Pancreas (tissue), 10 donors: ENCODE data around the gene GPR137. TPM values are rescaled to one million over a fixed set of nuclear protein-coding genes. Genes with fewer than 3 reads are reported as not detected.

Experiments
- ATAC-seq, 4 donors: fragments of 200-7000 bp; cut with Tn5 transposase; one replicate each; pipeline versions ENCODE4 v1.8.0 to v1.9.1; 2020; ENCODE audit warnings: mild to moderate bottlenecking in 4 of 4, moderate library complexity in 4 of 4
- DNase-seq, 6 donors: peaks; one replicate each; pipeline ENCODE4 v3.0.0-alpha.2; 2020
- FAIRE-seq: peaks from 2 replicates; lab custom pipeline; 2012; peaks lifted over from hg19 to GRCh38; lab: Jason Lieb, UNC
- H3K27ac ChIP-seq, 4 donors: fragments of 200-600 bp; sonication (generic); 1 replicate in 3 of 4; 2 replicates in 1 of 4; pipeline versions ENCODE4 v1.5.0 to v1.8.0; 2020
- H3K27me3 ChIP-seq, 4 donors: fragments of 200-600 bp; one replicate each; pipeline ENCODE4 v1.8.0; 2021
- H3K36me3 ChIP-seq, 3 donors: fragments of 200-600 bp; sonication (generic) in 1 of 3; one replicate each; pipeline versions ENCODE4 v1.5.0 to v1.8.0; 2020 to 2021
- H3K4me1 ChIP-seq, 3 donors: fragments of 200-600 bp; one replicate each; pipeline ENCODE4 v1.8.0; 2021
- H3K4me3 ChIP-seq, 4 donors: fragments of 200-600 bp; sonication (generic) in 2 of 4; one replicate each; pipeline versions ENCODE4 v1.5.0 to v1.8.0; 2020 to 2021
- H3K9me3 ChIP-seq, 4 donors: fragments of 200-600 bp; one replicate each; pipeline ENCODE4 v1.8.0; 2021
- WGBS, 2 donors: extraction: QIAGEN DNeasy Blood & Tissue Kit; methylation state at CpG; one replicate each; pipeline ENCODE4 v1.1.7; 2013; 5-methylcytosine and 5-hydroxymethylcytosine counted together
- intact Hi-C, 3 donors: fragments of 100-400 bp; cut with DNase I; formaldehyde crosslinking; loops; one replicate each; pipeline versions ENCODE4 v1.11.1 to v1.14.2; 2022
- polyA plus RNA-seq, 2 donors: library from polyadenylated mRNA; stranded (reverse); fragments of 200-250 nt; gene quantifications; one replicate each; pipeline ENCODE4 v1.2.3, GENCODE V29; 2013
- total RNA-seq, 6 donors: library from RNA; stranded (reverse); fragmentation: NEBNext Ultra II Directional in 4 of 6; extraction: Animal tissue kit (Norgen Biotek cat#: 25700) in 4 of 6; gene quantifications; one replicate each; pipeline versions ENCODE4 v1.2.1 to v1.2.4, GENCODE V29; 2021 to 2023
- TF ChIP-seq, protein P1 (sequence below), 4 donors: fragments of 200-600 bp; sonication (generic) in 3 of 4; IDR thresholded peaks; one replicate each; pipeline versions ENCODE4 v1.5.0 to v1.8.0; 2021; ENCODE audit warnings: antibody characterized with exemption in 4 of 4
- donor health status: healthy with polysubstance abuse.
- donor health status: DM: no; HTN: no; CAD: no; lungs with moderate emphysema.
- donor health status: DM: no; HTN: no; CAD: no.
- donor health status: control.
- donor health status: control.
- donor health status: Bipolar disorder and iron deficiency.
- donor health status: DM: yes; HTN: yes; CAD: no.
- donor health status: DM: no; HTN: no; CAD: no.
- donor health status: DM: no; HTN: no; CAD: no.
- donor health status: DM: yes; HTN: yes; CAD: no.

The GPR137 gene
- total and polyA plus RNA-seq, 8 donors, result 7.1 to 27.9 (median 14.0) TPM

DNA sequence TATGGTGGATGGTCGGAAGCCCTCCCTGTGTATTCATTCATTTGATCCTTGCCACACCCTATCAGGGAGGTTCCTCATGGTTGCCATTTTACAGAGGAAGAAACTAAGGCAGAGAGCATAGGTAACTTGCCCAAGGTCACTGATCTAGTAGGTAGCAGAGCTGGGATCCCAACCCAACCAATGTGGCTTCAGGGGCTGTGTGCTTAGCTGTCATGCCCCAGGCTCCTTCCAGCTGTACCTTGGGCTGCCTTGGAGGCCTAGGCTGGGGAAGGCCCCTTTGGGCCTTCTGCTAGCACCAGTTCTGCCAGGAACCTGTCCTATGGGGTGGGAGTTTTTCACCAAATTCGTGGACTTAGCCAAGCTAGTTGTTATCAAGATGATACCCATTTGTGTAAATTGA, 9.8 kb upstream of the GPR137 start:
- no peak overlapping the region for H3K27ac ChIP-seq
- no peak overlapping the region for H3K4me3 ChIP-seq
- peaks cover 0 to 5% (median 3%) of the 10 kb centered on the region in 3 donors for H3K4me1 ChIP-seq
- no peaks in the 10 kb centered on the region for H3K27me3 ChIP-seq
- no peaks in the 10 kb centered on the region for H3K36me3 ChIP-seq
- DNase-seq (no peak), FAIRE-seq (no peak), ATAC-seq (no peak)
- TF ChIP-seq, protein P1, sequence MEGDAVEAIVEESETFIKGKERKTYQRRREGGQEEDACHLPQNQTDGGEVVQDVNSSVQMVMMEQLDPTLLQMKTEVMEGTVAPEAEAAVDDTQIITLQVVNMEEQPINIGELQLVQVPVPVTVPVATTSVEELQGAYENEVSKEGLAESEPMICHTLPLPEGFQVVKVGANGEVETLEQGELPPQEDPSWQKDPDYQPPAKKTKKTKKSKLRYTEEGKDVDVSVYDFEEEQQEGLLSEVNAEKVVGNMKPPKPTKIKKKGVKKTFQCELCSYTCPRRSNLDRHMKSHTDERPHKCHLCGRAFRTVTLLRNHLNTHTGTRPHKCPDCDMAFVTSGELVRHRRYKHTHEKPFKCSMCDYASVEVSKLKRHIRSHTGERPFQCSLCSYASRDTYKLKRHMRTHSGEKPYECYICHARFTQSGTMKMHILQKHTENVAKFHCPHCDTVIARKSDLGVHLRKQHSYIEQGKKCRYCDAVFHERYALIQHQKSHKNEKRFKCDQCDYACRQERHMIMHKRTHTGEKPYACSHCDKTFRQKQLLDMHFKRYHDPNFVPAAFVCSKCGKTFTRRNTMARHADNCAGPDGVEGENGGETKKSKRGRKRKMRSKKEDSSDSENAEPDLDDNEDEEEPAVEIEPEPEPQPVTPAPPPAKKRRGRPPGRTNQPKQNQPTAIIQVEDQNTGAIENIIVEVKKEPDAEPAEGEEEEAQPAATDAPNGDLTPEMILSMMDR (IDR thresholded peaks at IDR 0.05), result no peak
- 73 to 83% methylated on average over 2 of the region's 2 CpGs for WGBS, 2 donors
- no peaks in the 10 kb centered on the region for H3K9me3 ChIP-seq
- intact Hi-C loops, result no loop called here

DNA sequence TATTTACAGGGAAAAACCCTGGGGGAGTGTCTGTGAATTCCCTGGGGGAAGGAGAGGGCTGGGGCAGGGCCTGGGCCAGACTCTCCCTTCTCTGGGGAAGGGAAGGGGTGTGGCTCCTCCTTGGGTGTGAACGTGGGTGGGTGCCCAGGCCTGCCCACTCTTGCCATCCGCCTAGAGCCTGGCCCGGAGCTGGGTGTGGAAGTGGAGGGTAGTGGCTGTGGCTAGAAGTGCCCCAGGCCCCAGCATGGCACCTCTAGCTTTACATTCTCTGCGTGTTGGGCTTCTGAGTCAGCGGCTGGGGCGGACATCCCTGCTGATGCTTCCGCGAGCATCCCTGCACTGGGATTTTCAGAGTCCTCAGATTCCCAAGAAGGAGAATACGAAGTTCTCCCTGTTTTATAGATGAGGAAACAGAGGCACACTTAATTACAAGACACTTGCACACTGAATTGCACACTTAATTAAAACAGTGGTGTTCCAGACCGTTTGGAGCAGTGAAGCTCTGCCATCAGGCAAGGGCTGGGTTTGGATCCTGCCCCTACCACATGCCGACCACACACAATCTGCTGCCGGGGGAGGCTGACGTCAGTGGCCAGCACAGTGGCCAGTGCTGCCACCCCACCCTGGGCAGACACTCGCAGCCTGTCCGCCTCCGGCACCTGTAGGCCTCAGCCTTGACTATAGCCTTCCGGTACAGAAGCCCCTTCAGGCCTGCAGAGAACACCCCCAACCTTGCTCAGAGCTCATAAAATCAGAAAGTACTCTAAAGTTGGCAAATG, 8.8 kb upstream of the GPR137 start:
- peaks cover 0 to 5% (median 3%) of the 10 kb centered on the region in 3 donors for H3K4me1 ChIP-seq
- no peaks in the 10 kb centered on the region for H3K9me3 ChIP-seq
- no peaks in the 10 kb centered on the region for H3K27me3 ChIP-seq
- H3K27ac ChIP-seq, result no peak overlapping the region
- DNase-seq, result peak in 2 of 6 donors; percentile 48 to 56
- H3K4me3 ChIP-seq, result no peak overlapping the region
- FAIRE-seq, result no peak
- H3K36me3 ChIP-seq, result no peaks in the 10 kb centered on the region
- ATAC-seq, result no peak
- intact Hi-C loops, result no loop called here
- TF ChIP-seq, protein P1 (IDR thresholded peaks at IDR 0.05), result no peak
- 87 to 92% methylated on average over 17 of the region's 17 CpGs for WGBS, 2 donors

DNA sequence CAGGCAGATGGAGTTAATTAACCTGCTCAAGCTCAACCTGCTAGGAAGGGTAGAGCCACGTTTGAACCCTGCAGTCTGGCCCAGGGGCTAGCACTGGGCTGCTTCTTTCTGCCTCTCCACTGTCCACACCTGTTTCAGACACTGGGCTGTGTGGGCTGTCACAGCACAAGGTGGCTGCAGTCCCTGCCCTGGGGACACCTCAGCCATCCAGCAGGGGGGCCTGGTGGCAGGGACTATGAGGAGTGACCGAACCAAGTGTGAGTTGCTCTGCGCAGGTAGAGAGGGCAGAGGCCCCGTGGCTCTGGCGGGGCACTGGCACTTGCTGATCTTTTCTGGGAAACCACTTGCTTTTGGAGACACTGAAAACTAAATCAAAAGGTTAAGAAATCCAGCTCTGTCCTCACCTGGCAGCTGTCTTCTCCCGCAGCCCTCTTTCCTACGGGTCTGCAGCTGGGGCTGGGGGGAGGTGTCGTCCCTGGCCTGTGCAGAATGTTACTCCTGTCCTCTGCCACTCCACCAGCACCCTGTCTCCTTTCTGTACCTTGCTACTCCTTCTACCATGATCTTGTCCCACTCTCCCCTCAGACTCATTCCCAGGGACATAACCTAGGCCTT, 7.0 kb upstream of the GPR137 start:
- H3K9me3 ChIP-seq, result no peaks in the 10 kb centered on the region
- intact Hi-C loops, result no loop called here
- H3K4me1 ChIP-seq, result peaks cover 1 to 5% (median 2%) of the 10 kb centered on the region in 3 donors
- H3K27me3 ChIP-seq, result no peaks in the 10 kb centered on the region
- FAIRE-seq (no peak), ATAC-seq (no peak), DNase-seq (peak in 1 of 6 donors; percentile 43)
- TF ChIP-seq, protein P1 (IDR thresholded peaks at IDR 0.05), result no peak
- H3K27ac ChIP-seq, result no peak overlapping the region
- no peak overlapping the region for H3K4me3 ChIP-seq
- H3K36me3 ChIP-seq, result no peaks in the 10 kb centered on the region
- WGBS, 2 donors, result 80 to 81% methylated on average over 8 of the region's 8 CpGs

DNA sequence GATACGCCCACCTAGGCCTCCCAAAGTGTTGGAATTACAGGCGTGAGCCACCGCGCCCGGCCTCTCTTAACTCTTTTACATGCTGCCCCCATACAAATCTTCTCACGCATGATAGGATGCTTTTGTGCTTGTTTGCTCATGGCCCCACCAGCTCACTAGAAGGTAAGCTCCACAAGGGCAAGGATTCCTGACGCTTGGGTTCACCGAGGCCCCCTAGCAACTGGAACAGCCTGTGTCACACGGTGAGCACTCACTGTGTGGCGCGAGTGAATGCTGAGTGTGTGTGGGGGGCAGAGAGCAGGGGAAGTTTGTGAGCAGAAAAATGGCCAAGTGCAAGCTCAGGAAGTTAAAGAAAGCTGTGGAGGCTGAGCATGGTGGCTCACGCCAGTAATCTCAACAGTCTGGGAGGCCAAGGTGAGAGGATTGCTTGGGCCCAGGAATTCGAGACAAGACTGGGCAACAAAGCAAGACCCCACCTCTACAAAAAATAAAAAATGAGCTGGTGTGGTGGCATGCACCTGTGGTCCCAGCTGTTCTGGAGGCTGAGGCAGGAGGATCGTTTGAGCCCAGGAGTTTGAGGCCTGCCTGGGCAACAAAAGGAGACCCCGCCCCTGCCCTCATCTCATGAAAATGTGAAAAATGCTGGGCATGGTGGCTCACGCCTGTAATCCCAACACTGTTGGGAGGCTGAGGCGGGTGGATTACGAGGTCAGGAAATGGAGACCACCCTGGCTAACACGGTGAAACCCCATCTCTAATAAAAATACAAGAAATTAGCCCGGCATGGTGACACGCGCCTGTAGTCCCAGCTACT, 3.5 kb upstream of the GPR137 start:
- peak in 1 of 6 donors; percentile 20 for DNase-seq
- no peaks in the 10 kb centered on the region for H3K27me3 ChIP-seq
- H3K36me3 ChIP-seq, result no peaks in the 10 kb centered on the region
- FAIRE-seq, result no peak
- H3K4me1 ChIP-seq, result peaks cover 13 to 14% (median 14%) of the 10 kb centered on the region in 3 donors
- no peak overlapping the region for H3K4me3 ChIP-seq
- no peak for ATAC-seq
- no peak overlapping the region for H3K27ac ChIP-seq
- H3K9me3 ChIP-seq, result no peaks in the 10 kb centered on the region
- TF ChIP-seq, protein P1 (IDR thresholded peaks at IDR 0.05), result no peak
- 93 to 96% methylated on average over 22 of the region's 22 CpGs for WGBS, 2 donors
- intact Hi-C loops, result no loop called here
